ENCODE results near the gene PRR15L.
"Not testable (repeated sequence)": the region's sequence is repeated elsewhere in the genome, so short reads cannot be mapped to it uniquely, and the experiment has no call there.

PRR15L gene

GRCh38 chr17:47935468-47935867 is 22.2 kb downstream of the PRR15L start:
- DNase-seq (ENCODE audit: low read depth in 2 of 2), result not testable (repeated sequence)

DNA sequence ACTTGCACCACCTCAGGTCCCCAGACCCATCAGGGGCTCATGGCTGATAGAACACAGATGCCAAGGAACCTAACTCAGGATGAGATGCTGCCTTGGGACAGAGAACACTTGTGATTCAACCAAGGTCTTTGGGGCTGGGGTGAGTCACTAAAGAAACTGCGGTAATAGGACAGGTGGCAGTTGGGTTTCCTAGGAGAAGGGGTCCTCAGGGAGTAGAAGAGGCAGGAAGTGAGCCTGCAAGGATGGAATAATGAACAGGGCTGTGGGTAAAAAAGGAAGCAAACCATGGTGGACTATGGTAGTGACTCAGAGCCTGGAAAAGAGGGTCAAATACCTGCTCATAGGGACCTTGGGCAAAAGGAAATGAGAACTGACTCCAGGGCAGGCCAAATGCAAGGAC is 22.8 kb downstream of the PRR15L start:
- no peak for DNase-seq (ENCODE audit: low read depth in 2 of 2)

DNA sequence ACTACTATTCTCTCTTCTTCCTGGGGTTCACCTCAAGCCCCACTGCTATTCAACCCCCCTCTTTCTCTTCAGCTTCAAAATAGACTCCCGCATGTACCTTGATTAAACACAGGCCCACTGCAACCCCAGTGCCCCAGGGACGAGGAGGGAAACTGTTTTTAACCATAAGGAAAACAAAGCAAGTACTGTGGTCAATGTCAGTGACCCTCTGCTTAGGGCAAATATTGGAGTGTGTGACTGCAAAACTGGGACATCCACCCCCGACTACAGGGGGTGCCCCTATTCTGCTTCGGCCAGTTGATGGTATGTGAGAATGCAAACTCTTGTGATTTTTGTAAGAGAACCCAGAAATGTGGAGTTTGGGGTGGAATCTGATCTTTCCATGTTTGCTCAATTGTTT is 25.8 kb downstream of the PRR15L start:
- no peak for DNase-seq (ENCODE audit: low read depth in 2 of 2)

GRCh38 chr17:47929218-47930000 is 28.3 kb downstream of the PRR15L start:
- DNase-seq (ENCODE audit: low read depth in 2 of 2), result no peak

DNA sequence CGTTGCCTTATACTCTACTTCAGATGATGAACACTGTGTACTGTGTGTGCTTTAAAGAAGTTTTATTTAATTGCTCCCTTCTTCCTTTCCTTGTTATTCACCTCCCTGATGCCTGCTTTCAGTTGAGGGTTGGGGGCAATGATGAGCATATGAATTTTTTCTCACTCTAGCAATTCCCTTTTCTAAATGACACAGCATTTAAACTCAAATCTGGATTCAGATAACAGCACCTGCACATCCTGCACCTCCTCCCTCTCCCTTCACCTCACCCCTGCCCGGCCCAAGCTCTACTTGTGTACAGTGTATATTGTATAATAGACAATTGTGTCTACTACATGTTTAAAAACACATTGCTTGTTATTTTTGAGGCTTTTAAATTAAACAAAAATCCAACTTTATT is 29.3 kb downstream of the PRR15L start:
- DNase-seq (ENCODE audit: low read depth in 2 of 2), result no peak

DNA sequence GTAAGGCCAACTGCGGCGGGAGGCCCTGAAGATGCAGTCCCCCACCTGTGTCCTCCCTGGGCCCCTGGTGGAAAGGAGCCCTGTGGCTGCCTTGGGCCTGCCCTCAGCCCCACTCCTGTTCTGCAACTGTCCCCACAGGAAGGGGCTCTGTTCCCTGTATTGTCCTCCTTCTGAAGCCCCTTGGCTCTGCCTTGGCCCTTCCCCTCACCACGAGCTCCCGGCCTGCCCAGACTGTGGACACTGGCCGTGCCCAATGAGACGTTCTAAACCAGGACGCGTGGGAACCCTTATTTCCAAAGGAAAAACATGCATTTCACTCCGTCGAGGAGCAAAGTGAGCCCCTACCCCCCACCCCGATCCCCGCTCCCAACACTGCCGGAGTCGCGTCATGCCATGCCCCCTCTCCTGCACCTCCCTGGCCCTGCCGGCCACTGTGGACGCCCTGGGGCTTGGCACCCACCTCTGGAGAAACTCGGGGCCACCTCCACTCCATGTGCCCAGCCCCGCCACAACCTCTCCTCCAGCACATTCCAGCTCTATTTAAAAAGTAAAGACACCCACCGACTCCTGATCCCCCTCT is 29.8 kb downstream of the PRR15L start:
- DNase-seq (ENCODE audit: low read depth in 2 of 2), result no peak

GRCh38 chr17:47925678-47925988 is 32.0 kb downstream of the PRR15L start:
- no peak for DNase-seq (ENCODE audit: low read depth in 2 of 2)

DNA sequence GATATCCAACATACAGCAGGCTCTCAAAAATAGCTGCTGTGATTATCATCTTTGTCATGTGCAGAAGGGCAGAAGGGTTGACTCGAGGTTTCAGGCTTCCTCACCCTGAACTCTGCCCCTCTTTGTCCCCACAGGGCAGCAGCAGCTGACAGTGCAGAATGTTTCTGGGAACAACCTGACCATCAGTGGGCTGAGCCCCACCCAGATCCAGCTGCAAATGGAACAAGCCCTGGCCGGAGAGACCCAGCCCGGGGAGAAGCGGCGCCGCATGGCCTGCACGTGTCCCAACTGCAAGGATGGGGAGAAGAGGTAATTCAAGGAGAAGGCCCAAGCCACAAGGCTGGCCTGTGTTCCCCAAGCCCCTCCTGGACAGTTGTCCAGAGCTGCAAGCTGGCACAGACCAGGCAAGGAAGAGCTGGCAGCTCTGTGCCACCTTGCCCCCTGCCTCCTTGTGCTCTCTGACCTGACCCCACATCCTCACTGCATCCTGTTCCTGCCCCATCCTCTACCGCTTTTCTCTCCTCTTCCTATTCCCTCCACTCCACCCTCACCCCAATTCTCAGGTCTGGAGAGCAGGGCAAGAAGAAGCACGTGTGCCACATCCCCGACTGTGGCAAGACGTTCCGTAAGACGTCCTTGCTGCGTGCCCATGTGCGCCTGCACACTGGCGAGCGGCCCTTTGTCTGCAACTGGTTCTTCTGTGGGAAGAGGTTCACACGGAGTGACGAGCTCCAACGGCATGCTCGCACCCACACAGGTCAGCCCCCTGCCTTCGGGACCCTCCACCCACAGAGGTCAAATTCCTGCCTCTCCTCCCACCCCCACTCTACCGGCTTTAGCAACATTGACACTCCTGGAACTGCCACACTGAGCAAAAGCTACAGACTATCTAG is 32.7 kb downstream of the PRR15L start:
- DNase-seq (ENCODE audit: low read depth in 2 of 2), result no peak

DNA sequence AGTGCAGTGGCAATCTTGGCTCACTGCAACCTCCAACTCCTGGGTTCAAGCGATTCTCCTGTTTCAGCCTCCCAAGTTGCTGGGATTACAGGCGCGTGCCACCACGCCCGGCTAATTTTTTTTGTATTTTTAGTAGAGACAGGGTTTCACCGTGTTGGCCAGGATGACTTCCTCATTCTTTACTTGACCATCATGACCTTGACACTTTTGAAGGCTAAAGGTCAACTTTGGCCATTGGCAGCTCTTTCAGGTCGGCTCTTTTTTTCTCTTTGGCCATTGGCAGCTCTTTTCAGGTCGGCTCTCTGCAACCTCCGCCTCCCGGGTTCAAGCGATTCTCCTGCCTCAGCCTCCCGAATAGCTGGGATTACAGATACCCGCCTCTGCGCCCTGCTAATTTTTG is 37.8 kb downstream of the PRR15L start:
- DNase-seq (ENCODE audit: low read depth in 2 of 2), result not testable (repeated sequence)

DNA sequence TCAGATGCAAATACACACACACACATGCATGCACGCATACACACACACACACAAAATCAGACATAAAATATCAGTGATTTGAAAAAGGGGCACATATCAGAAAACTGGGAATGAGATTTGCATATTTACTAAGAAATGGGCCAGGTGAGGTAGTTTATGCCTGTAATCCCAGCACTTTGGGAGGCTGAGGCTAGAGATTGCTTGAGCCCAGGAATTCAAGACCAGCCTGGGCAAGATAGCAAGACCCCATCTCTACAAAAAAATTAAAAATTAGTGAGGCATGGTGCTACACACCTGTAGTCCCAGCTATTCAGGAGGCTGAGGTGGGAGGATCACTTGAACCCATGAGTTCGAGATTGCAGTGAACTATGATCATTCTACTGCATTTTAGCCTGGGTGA is 38.7 kb downstream of the PRR15L start:
- DNase-seq (ENCODE audit: low read depth in 2 of 2), result no peak

GRCh38 chr17:47918006-47918405 is 39.7 kb downstream of the PRR15L start:
- DNase-seq (ENCODE audit: low read depth in 2 of 2), result no peak

DNA sequence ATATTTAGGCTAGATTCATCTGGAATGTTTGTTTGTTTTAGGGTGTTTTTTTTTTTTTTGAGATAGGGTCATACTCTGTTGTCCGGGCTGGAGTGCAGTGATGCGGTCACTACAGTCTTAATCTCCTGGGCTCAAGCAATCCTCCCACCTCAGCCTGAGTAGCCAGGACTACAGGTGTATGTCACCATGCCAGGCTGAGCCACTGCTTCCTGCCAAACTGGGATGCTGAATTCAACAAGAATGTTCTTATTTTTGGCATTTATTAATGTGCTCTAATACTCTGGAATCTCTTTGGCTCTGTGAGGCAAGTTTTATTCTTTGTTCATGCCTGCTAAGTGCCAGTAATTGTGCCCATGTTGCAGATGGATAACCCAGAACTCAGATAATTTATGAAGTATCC is 40.1 kb downstream of the PRR15L start:
- no peak for DNase-seq (ENCODE audit: low read depth in 2 of 2)

DNA sequence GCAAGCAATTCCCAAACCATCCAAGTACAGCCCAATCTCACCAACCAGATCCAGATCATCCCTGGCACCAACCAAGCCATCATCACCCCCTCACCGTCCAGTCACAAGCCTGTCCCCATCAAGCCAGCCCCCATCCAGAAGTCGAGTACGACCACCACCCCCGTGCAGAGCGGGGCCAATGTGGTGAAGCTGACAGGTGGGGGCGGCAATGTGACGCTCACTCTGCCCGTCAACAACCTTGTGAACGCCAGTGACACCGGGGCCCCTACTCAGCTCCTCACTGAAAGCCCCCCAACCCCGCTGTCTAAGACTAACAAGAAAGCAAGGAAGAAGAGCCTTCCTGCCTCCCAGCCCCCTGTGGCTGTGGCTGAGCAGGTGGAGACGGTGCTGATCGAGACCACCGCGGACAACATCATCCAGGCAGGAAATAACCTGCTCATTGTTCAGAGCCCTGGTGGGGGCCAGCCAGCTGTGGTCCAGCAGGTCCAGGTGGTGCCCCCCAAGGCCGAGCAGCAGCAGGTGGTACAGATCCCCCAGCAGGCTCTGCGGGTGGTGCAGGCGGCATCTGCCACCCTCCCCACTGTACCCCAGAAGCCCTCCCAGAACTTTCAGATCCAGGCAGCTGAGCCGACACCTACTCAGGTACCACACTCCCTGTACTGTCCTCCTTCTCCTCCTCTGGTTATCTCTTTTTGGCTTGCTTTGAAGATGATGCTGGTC is 41.0 kb downstream of the PRR15L start:
- DNase-seq (ENCODE audit: low read depth in 2 of 2), result no peak

- DNase-seq (ENCODE audit: low read depth in 2 of 2), result no peak
Observed at GRCh38 chr17:47915776-47916398, 41.8 kb downstream of the PRR15L start.

- no peak for DNase-seq (ENCODE audit: low read depth in 2 of 2)
Observed at GRCh38 chr17:47914306-47914948, 43.3 kb downstream of the PRR15L start.

DNA sequence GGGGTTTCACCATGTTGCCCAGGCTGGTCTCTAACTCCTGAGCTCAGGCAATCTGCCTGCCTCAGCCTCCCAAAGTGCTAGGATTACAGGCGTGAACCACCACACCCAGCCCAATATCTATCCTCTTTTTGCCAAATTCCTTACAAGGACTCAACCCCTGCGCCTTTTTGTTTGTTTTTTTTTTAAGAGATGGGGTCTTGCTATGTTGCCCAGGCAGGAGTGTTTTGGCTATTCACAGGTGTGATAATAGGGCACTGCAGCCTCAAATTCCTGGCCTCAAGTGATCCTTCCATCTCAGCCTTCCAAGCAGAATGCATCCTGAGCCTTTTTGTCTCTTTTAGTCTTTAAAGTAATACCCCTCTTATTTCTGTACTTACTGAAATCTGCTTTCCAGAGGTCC is 44.6 kb downstream of the PRR15L start:
- no peak for DNase-seq (ENCODE audit: low read depth in 2 of 2)

DNA sequence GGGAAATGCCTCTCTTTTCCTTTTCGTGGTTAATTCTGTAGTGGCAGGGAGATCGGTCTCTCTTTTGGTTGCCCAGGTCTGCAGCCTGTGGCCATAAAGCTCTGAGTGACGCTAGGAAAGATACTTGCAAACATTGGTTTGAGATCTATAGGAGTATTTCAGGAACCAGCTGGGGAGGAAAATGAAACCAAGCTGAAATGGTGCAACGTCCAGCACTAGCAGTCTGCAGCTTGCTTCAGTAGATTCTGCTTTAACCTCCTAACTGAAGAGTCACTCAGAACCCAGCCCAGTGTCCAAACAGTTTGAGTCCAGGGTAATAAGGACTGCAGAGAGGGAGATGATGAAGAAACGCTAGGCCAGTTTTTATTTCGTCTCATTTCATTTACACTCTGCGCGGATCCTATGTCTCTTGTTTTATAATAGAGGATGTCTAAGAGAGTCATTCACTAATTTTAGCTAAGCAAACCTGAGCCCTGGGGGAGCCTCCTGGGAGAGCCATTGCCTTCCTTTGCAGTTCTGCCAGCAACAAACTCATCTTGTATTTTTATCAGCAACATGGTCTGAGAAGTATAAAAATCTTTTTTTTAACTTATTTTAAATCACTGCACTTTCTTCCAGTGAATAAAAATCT is 49.6 kb downstream of the PRR15L start:
- DNase-seq (ENCODE audit: low read depth in 2 of 2), result no peak

- no peak for DNase-seq (ENCODE audit: low read depth in 2 of 2)
Observed at GRCh38 chr17:47906443-47906842, 51.2 kb downstream of the PRR15L start.

DNA sequence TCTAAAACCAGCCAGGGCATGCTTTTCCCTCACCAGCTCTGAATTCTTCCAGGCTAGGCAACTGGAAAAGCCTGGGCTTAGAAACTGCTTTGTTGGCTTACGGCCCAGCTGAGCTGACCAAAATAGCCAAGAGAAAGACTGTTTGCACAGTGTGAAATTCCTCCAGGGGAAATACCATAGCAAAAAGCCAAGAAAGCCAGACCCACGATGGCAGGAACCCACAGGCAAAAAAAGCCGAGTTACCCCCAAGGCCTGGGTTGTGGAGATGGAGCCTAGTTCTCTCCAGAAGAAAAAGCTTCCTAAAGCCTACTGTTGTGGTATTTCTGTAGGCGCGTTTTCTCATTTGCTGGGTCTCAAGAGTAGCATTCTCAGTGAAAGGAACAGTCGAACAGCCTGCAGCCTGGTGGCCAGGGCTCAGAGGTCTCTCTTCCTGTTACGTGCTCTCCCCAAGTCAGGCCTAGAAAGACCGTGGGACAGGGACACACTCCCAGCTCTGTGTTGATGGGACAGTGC is 52.4 kb downstream of the PRR15L start:
- no peak for DNase-seq (ENCODE audit: low read depth in 2 of 2)

DNA sequence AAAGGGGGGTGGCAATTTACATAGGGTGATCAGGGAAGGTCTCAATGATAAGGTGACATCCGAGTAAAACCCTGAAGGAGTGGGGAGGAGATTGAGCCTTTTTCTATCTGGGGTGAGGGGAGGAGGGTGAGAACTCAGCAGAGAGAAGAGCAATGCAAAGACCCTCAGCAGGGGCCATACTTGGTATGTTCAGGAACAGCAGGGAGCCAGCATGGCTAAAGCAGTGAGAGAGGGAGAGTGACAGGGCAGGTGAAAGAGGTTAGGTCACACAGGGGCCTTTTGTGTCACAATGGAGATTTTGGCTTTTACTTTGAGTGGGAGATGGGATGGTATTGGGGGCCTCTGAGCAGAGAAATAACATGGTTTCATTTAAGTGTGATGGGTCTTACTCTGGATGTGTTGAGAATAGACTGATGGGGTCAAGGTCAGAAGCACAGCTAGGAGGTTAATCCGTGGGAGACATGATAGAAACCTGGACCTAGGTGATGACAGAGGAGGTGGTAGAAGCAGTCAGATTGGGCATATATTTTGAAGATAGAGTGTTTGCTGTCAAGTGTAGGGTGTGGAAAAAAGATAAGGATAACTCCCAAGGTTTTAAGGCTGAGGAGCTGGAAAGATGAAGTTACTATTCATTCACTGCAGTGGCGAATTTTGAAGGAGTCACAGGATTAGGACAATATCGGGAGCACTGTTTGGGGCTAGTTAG is 55.5 kb downstream of the PRR15L start:
- DNase-seq (ENCODE audit: low read depth in 2 of 2), result no peak

Measured in activated CD8-positive, alpha-beta memory T cell treated with anti-CD3 and anti-CD28 coated beads for 4 hours (primary cell).